Glutamatergic neuron (in vitro differentiated cells): ENCODE results near the gene ABCF2. TPM values are rescaled to one million over a fixed set of nuclear protein-coding genes. Genes with fewer than 3 reads are reported as not detected.
A peak's percentile ranks its signal among the peaks of the same experiment; 100 is the strongest.

Source experiments
- DNase-seq: peaks from one replicate; pipeline ENCODE4 v3.0.0; 2022
- H3K27ac Mint-ChIP-seq: one replicate; pipeline ENCODE4 v1.8.0; 2020; ENCODE audit warnings: mild to moderate bottlenecking, mixed read lengths, inconsistent platforms; ENCODE audit not compliant: unreplicated experiment
- H3K27me3 Mint-ChIP-seq: one replicate; pipeline ENCODE4 v1.8.0; 2020; ENCODE audit warnings: mild to moderate bottlenecking, moderate library complexity, mixed read lengths, inconsistent platforms; ENCODE audit not compliant: unreplicated experiment
- H3K36me3 Mint-ChIP-seq: one replicate; pipeline ENCODE4 v1.8.0; 2020; ENCODE audit warnings: mild to moderate bottlenecking, mixed read lengths, inconsistent platforms; ENCODE audit not compliant: unreplicated experiment
- H3K4me1 Mint-ChIP-seq: one replicate; pipeline ENCODE4 v1.8.0; 2020; ENCODE audit warnings: mild to moderate bottlenecking, low read depth, mixed read lengths, inconsistent platforms; ENCODE audit not compliant: unreplicated experiment
- H3K4me3 Mint-ChIP-seq: one replicate; pipeline ENCODE4 v1.8.0; 2020; ENCODE audit warnings: mild to moderate bottlenecking, mixed read lengths, inconsistent platforms; ENCODE audit not compliant: unreplicated experiment
- H3K9me3 Mint-ChIP-seq: one replicate; pipeline ENCODE4 v1.8.0; 2020; ENCODE audit warnings: mild to moderate bottlenecking, moderate library complexity, mixed read lengths, inconsistent platforms; ENCODE audit not compliant: unreplicated experiment
- CTCF ChIP-seq: fragments of 200-600 bp; sonication (generic); IDR thresholded peaks from one replicate; pipeline ENCODE4 v1.5.0; 2021; ENCODE audit not compliant: partially characterized antibody, unreplicated experiment
- total RNA-seq: library from RNA; stranded (reverse); fragmentation: NEBNext Ultra II Directional; extraction: Animal tissue kit (Norgen Biotek cat#: 25700); gene quantifications from one replicate; pipeline ENCODE4 v1.2.1, GENCODE V29; 2021; ENCODE audit not compliant: unreplicated experiment

The ABCF2 gene
- total RNA-seq, 1 donor from 2014 or later: 39.1 TPM

GRCh38 chr7:151173386-151174245 is 53.4 kb downstream of the ABCF2 start:
- Mint-ChIP-seq H3K27ac (no peak overlapping the region), H3K27me3 (peaks cover 19% of the 10 kb centered on the region), H3K4me3 (no peak overlapping the region)

GRCh38 chr7:151172273-151173141 is 54.5 kb downstream of the ABCF2 start:
- DNase-seq: peak; percentile 84
- H3K9me3 Mint-ChIP-seq: peaks cover 19% of the 10 kb centered on the region
- H3K27me3 Mint-ChIP-seq: peaks cover 23% of the 10 kb centered on the region
- no peak overlapping the region for H3K27ac Mint-ChIP-seq
- peaks cover 10% of the 10 kb centered on the region for H3K36me3 Mint-ChIP-seq
- no peak overlapping the region for H3K4me3 Mint-ChIP-seq
- peak; percentile 100 for TF ChIP-seq CTCF
- H3K4me1 Mint-ChIP-seq: peaks cover 11% of the 10 kb centered on the region

More at GRCh38 chr7:151173386-151174245, 53.4 kb downstream of the ABCF2 start:
- TF ChIP-seq CTCF: no peak
- peaks cover 15% of the 10 kb centered on the region for H3K9me3 Mint-ChIP-seq
- peaks cover 10% of the 10 kb centered on the region for H3K36me3 Mint-ChIP-seq
- DNase-seq: no peak
- H3K4me1 Mint-ChIP-seq: peaks cover 7% of the 10 kb centered on the region

GRCh38 chr7:151168787-151169162 is 58.2 kb downstream of the ABCF2 start:
- Mint-ChIP-seq H3K9me3 (peaks cover 19% of the 10 kb centered on the region), H3K4me1 (peaks cover 13% of the 10 kb centered on the region), H3K4me3 (peak overlapping the region; percentile 81), H3K36me3 (peaks cover 10% of the 10 kb centered on the region), H3K27ac (no peak overlapping the region), H3K27me3 (peaks cover 28% of the 10 kb centered on the region)
- DNase-seq: no peak
- TF ChIP-seq CTCF: no peak

GRCh38 chr7:151168003-151168786 is 58.8 kb downstream of the ABCF2 start:
- peaks cover 17% of the 10 kb centered on the region for H3K9me3 Mint-ChIP-seq
- H3K36me3 Mint-ChIP-seq: peaks cover 6% of the 10 kb centered on the region
- no peak overlapping the region for H3K27ac Mint-ChIP-seq
- peak; percentile 69 for TF ChIP-seq CTCF
- peak; percentile 59 for DNase-seq
- peak overlapping the region; percentile 81 for H3K4me3 Mint-ChIP-seq
- peaks cover 26% of the 10 kb centered on the region for H3K27me3 Mint-ChIP-seq
- H3K4me1 Mint-ChIP-seq: peaks cover 13% of the 10 kb centered on the region
